H1 (cell line): ENCODE results near the gene PRDM2. TPM values are rescaled to one million over a fixed set of nuclear protein-coding genes. Genes with fewer than 3 reads are reported as not detected.

Experiments used
- CTCF ChIA-PET: fragments of 300-600 bp; sonication (Branson Sonifier 250); formaldehyde crosslinking; loops from one replicate; lab custom pipeline; 2021; ENCODE audit not compliant: partially characterized antibody; lab: Charles Lee
- POLR2A ChIA-PET: fragments of 300-600 bp; sonication (Branson Sonifier 250); formaldehyde crosslinking; loops from one replicate; lab custom pipeline; 2021; ENCODE audit warnings: inconsistent platforms; ENCODE audit not compliant: partially characterized antibody; lab: Charles Lee
- DNase-seq, 2 experiments: peaks; one replicate each; pipeline versions ENCODE4 v3.0.0 to v3.0.0-alpha.2; 2010 to 2022; ENCODE audit warnings: low spot score in 2 of 2, low read depth in 1 of 2, mixed read lengths in 1 of 2
- FAIRE-seq: peaks from 2 replicates; lab custom pipeline; 2011; peaks lifted over from hg19 to GRCh38; lab: Jason Lieb, UNC
- H2AFZ ChIP-seq: 2 replicates; pipeline ENCODE4 v1.8.1; 2012; ENCODE audit warnings: low read length, inconsistent platforms
- H2AK5ac ChIP-seq: 2 replicates; pipeline ENCODE4 v1.6.1; 2013; ENCODE audit warnings: low read depth, low read length
- H2BK120ac ChIP-seq: replicated peaks from 2 replicates; pipeline ENCODE3; 2013; ENCODE audit warnings: low read depth, low read length, inconsistent platforms
- H2BK12ac ChIP-seq: 2 replicates; pipeline ENCODE4 v1.6.1; 2013; ENCODE audit warnings: low read depth, low read length
- H2BK15ac ChIP-seq: 2 replicates; pipeline ENCODE4 v1.6.1; 2013; ENCODE audit warnings: low read length
- H2BK20ac ChIP-seq: 2 replicates; pipeline ENCODE4 v1.6.1; 2013; ENCODE audit warnings: low read length
- H2BK5ac ChIP-seq: 2 replicates; pipeline ENCODE4 v1.6.1; 2013; ENCODE audit warnings: low read depth, low read length
- H3K14ac ChIP-seq: 2 replicates; pipeline ENCODE4 v1.6.1; 2013; ENCODE audit warnings: inconsistent platforms; ENCODE audit not compliant: insufficient read length
- H3K18ac ChIP-seq: 2 replicates; pipeline ENCODE4 v1.6.1; 2013; ENCODE audit warnings: low read length; ENCODE audit errors: extremely low read depth
- H3K23ac ChIP-seq: 2 replicates; pipeline ENCODE4 v1.6.1; 2013; ENCODE audit warnings: inconsistent platforms; ENCODE audit not compliant: insufficient read length
- H3K23me2 ChIP-seq: 2 replicates; pipeline ENCODE4 v1.6.1; 2013; ENCODE audit warnings: low read depth, low read length
- H3K27ac ChIP-seq: 2 replicates; pipeline ENCODE4 v1.6.1; 2011; ENCODE audit warnings: low read depth, low read length, inconsistent platforms
- H3K27me3 ChIP-seq, 4 experiments: replicated peaks in 1 of 4; 1 replicate in 1 of 4; 2 replicates in 3 of 4; pipeline versions ENCODE4 v1.6.1 to v1.8.1; 2011 to 2013; ENCODE audit warnings: low read length in 3 of 4, mild to moderate bottlenecking in 3 of 4, inconsistent platforms in 2 of 4, mixed read lengths in 2 of 4, moderate library complexity in 1 of 4; ENCODE audit not compliant: control insufficient read depth in 3 of 4, insufficient read depth in 3 of 4; ENCODE audit errors: extremely low read depth in 1 of 4
- H3K36me3 ChIP-seq, 4 experiments: 2 replicates each; pipeline versions ENCODE4 v1.6.1 to v1.8.1; 2011 to 2013; ENCODE audit warnings: mild to moderate bottlenecking in 4 of 4, low read length in 3 of 4, moderate library complexity in 2 of 4, control low read depth in 1 of 4, inconsistent platforms in 1 of 4; ENCODE audit not compliant: insufficient read depth in 4 of 4, control insufficient read depth in 2 of 4
- H3K4ac ChIP-seq: replicated peaks from 2 replicates; pipeline ENCODE3; 2013; ENCODE audit warnings: low read length, low read depth, mixed read lengths, inconsistent platforms; ENCODE audit not compliant: insufficient read length
- H3K4me1 ChIP-seq, 4 experiments: replicated peaks in 1 of 4; 1 replicate in 1 of 4; 2 replicates in 3 of 4; pipeline versions ENCODE4 v1.6.1 to v1.8.1; 2011 to 2013; ENCODE audit warnings: low read length in 3 of 4, inconsistent platforms in 2 of 4, mixed read lengths in 1 of 4; ENCODE audit not compliant: insufficient read depth in 4 of 4, control insufficient read depth in 3 of 4
- H3K4me2 ChIP-seq, 2 experiments: 2 replicates each; pipeline versions ENCODE4 v1.6.1 to v1.8.1; 2011 to 2013; ENCODE audit warnings: low read depth in 2 of 2, low read length in 2 of 2, control low read depth in 1 of 2, inconsistent platforms in 1 of 2, mild to moderate bottlenecking in 1 of 2; ENCODE audit not compliant: insufficient read depth in 1 of 2
- H3K4me3 ChIP-seq, 4 experiments: fragments of 200-600, 300-600 bp in 1 of 4; sonication (generic), shearing (Covaris generic), sonication (Bioruptor Twin) in 1 of 4; 2 replicates each; pipeline versions ENCODE4 v1.5.1 to v1.8.1; 2011 to 2016; ENCODE audit warnings: low read length in 4 of 4, low read depth in 3 of 4, control low read depth in 2 of 4, inconsistent platforms in 2 of 4, mild to moderate bottlenecking in 2 of 4, mixed read lengths in 1 of 4, moderate library complexity in 1 of 4; ENCODE audit not compliant: insufficient read depth in 2 of 4; ENCODE audit errors: extremely low read depth in 1 of 4
- H3K56ac ChIP-seq: replicated peaks from 2 replicates; pipeline ENCODE3; 2013; ENCODE audit warnings: low read depth, mild to moderate bottlenecking, mixed read lengths, low read length, inconsistent platforms; ENCODE audit not compliant: insufficient read length
- H3K79me1 ChIP-seq: 2 replicates; pipeline ENCODE4 v1.6.1; 2013; ENCODE audit warnings: low read depth, low read length, control low read depth
- H3K79me2 ChIP-seq, 2 experiments: 2 replicates each; pipeline versions ENCODE4 v1.6.1 to v1.8.1; 2012 to 2013; ENCODE audit warnings: low read length in 2 of 2, mild to moderate bottlenecking in 2 of 2, inconsistent platforms in 1 of 2; ENCODE audit not compliant: insufficient read depth in 2 of 2, control insufficient read depth in 1 of 2
- H3K9ac ChIP-seq, 4 experiments: replicated peaks in 1 of 4; 1 replicate in 1 of 4; 2 replicates in 3 of 4; pipeline versions ENCODE4 v1.6.1 to v1.8.1; 2011 to 2013; ENCODE audit warnings: low read depth in 3 of 4, low read length in 3 of 4, control low read depth in 2 of 4, mild to moderate bottlenecking in 2 of 4, moderate library complexity in 2 of 4, inconsistent platforms in 1 of 4; ENCODE audit errors: extremely low read depth in 1 of 4
- H3K9me3 ChIP-seq, 2 experiments: 2 replicates each; pipeline versions ENCODE4 v1.6.1 to v1.8.1; 2012 to 2013; ENCODE audit warnings: mild to moderate bottlenecking in 2 of 2, moderate library complexity in 2 of 2, control low read depth in 1 of 2, inconsistent platforms in 1 of 2, low read depth in 1 of 2, low read length in 1 of 2, mixed read lengths in 1 of 2; ENCODE audit not compliant: insufficient read depth in 2 of 2
- H4K20me1 ChIP-seq, 2 experiments: replicated peaks in 1 of 2; 2 replicates each; pipeline versions ENCODE3 to v1.8.1; 2011 to 2013; ENCODE audit warnings: inconsistent platforms in 2 of 2, low read length in 2 of 2, mild to moderate bottlenecking in 1 of 2; ENCODE audit not compliant: insufficient read depth in 2 of 2, control insufficient read depth in 1 of 2
- H4K5ac ChIP-seq: 2 replicates; pipeline ENCODE4 v1.6.1; 2013; ENCODE audit warnings: low read length, low read depth, mixed read lengths, inconsistent platforms; ENCODE audit not compliant: insufficient read length
- H4K8ac ChIP-seq: 2 replicates; pipeline ENCODE4 v1.8.0; 2013; ENCODE audit warnings: mild to moderate bottlenecking, moderate library complexity, low read length, inconsistent platforms; ENCODE audit not compliant: insufficient read depth; ENCODE audit errors: extremely low read depth
- H4K91ac ChIP-seq: replicated peaks from 2 replicates; pipeline ENCODE3; 2013; ENCODE audit warnings: low read length, mixed read lengths, inconsistent platforms; ENCODE audit not compliant: insufficient read length
- ATF2 ChIP-seq: IDR thresholded peaks from 2 replicates; pipeline ENCODE4 v1.6.1; 2012; ENCODE audit warnings: low read length, inconsistent platforms
- BRCA1 ChIP-seq: IDR thresholded peaks from 2 replicates; pipeline ENCODE4 v1.6.1; 2012; ENCODE audit warnings: low read depth, low read length, improper control_type of control experiment
- CBX8 ChIP-seq: fragments of 300-800, 300-1000 bp; sonication (generic); IDR thresholded peaks from 2 replicates; pipeline ENCODE4 v1.7.1; 2016; ENCODE audit warnings: low read depth, low read length, borderline replicate concordance
- CHD1 ChIP-seq: IDR thresholded peaks from 2 replicates; pipeline ENCODE4 v1.6.1; 2012; ENCODE audit warnings: low read depth, low read length, improper control_type of control experiment
- JUN ChIP-seq: IDR thresholded peaks from 2 replicates; pipeline ENCODE4 v1.6.1; 2011; ENCODE audit warnings: low read depth, mild to moderate bottlenecking, improper control_type of control experiment, low read length
- KDM5A ChIP-seq: fragments of 200-600 bp; IDR thresholded peaks from 2 replicates; pipeline ENCODE4 v1.7.1; 2012; ENCODE audit warnings: mild to moderate bottlenecking, low read length, inconsistent platforms, mixed read lengths
- NRF1 ChIP-seq: IDR thresholded peaks from 2 replicates; pipeline ENCODE4 v1.6.1; 2011; ENCODE audit warnings: mild to moderate bottlenecking, low read depth, low read length, improper control_type of control experiment
- RAD21 ChIP-seq, 2 experiments: IDR thresholded peaks in 1 of 2; conservative IDR thresholded peaks in 1 of 2; 2 replicates each; pipeline ENCODE4 v1.6.1; 2011; ENCODE audit warnings: low read depth in 2 of 2, low read length in 2 of 2, improper control_type of control experiment in 1 of 2, inconsistent platforms in 1 of 2, mild to moderate bottlenecking in 1 of 2, moderate library complexity in 1 of 2
- YY1 ChIP-seq: IDR thresholded peaks from 2 replicates; pipeline ENCODE4 v1.6.1; 2011; ENCODE audit warnings: low read depth, mild to moderate bottlenecking, low read length
- ZNF274 ChIP-seq: IDR thresholded peaks from 2 replicates; pipeline ENCODE4 v1.7.0; 2012; ENCODE audit warnings: low read length, borderline replicate concordance; ENCODE audit errors: extremely low read depth
- WGBS, 2 experiments: shearing (Covaris generic) in 1 of 2; methylation state at CpG; one replicate each; pipeline versions ENCODE4 v1.1.6 to v1.1.7; 2013 to 2015; ENCODE audit warnings: low lambda C conversion rate in 2 of 2, mixed read lengths in 2 of 2, inconsistent platforms in 1 of 2, low coverage in 1 of 2, missing lambda C conversion rate in 1 of 2; ENCODE audit not compliant: insufficient replicate concordance in 2 of 2, insufficient coverage in 1 of 2, insufficient read length in 1 of 2; ENCODE audit errors: extremely low coverage in 1 of 2, missing lambda C conversion rate in 1 of 2; 5-methylcytosine and 5-hydroxymethylcytosine counted together
- polyA plus RNA-seq, 7 experiments: library from polyadenylated mRNA; depleted of rRNA in 3 of 7; stranded (reverse) in 5 of 7; unstranded in 2 of 7; fragments of >200 nt in 5 of 7; fragments of 200-250 nt in 2 of 7; gene quantifications; 1 replicate in 5 of 7; 2 replicates in 1 of 7; 4 replicates in 1 of 7; pipeline versions ENCODE4 v1.2.1 to v1.2.3, GENCODE V29; 2011 to 2013; ENCODE audit warnings: missing spikeins in 2 of 7, mixed read lengths in 2 of 7
- total RNA-seq: library from RNA; stranded (reverse); fragmentation: NEBNext Ultra II Directional; extraction: Animal tissue kit (Norgen Biotek cat#: 25700); gene quantifications from 2 replicates; pipeline ENCODE4 v1.2.1, GENCODE V29; 2021

PRDM2 gene
- total and polyA plus RNA-seq, 2 of the 8 experiments (the other 6 are each of a cell fraction or from before 2014, with no cell fraction given) = 5.8 to 21.2 TPM

- Histone ChIP-seq H3K23me2 (no peaks in the 10 kb centered on the region), H2AFZ (no peak overlapping the region), H2AK5ac (no peak overlapping the region), H3K4ac (no peak overlapping the region), H3K4me2 (no peak overlapping the region), H3K36me3 (no peaks in the 10 kb centered on the region), H2BK5ac (no peak overlapping the region), H3K79me2 (no peaks in the 10 kb centered on the region), H3K9me3 (peaks cover 0 to 8% of the 10 kb centered on the region in 2 experiments; a peak in 1 of 4 replicates), H4K91ac (no peak overlapping the region), H3K4me1 (no peaks in the 10 kb centered on the region), H2BK120ac (no peak overlapping the region), H4K8ac (no peak overlapping the region), H2BK20ac (no peak overlapping the region), H4K20me1 (no peaks in the 10 kb centered on the region), H3K27me3 (0 out of 7 replicates have a peak, but pooled peaks cover 0 to 2% (median 0%) of the 10 kb centered on the region in 4 experiments), H4K5ac (no peak overlapping the region), H3K23ac (no peak overlapping the region), H3K79me1 (no peaks in the 10 kb centered on the region), H3K18ac (no peak overlapping the region), H3K27ac (no peak overlapping the region), H2BK15ac (no peak overlapping the region), H2BK12ac (no peak overlapping the region), H3K56ac (no peak overlapping the region), H3K4me3 (no peak overlapping the region), H3K14ac (no peak overlapping the region), H3K9ac (no peak overlapping the region)
- 73% methylated on average over 5 of the region's 5 CpGs; no CpG with 5 or more reads in 1 of the 2 experiments for WGBS, 2 experiments
- DNase-seq (no peak), FAIRE-seq (no peak)
- TF ChIP-seq BRCA1 (no peak), KDM5A (no peak), JUN (no peak), YY1 (no peak), NRF1 (no peak), CBX8 (no peak), RAD21 (IDR thresholded peaks at IDR 0.05 in 1 of 2, conservative IDR thresholded peaks at IDR 0.05 in 1 of 2; ENCODE audit: low read depth in 2 of 2, low read length in 2 of 2) (no peak), ZNF274 (no peak), CHD1 (no peak), ATF2 (no peak)
- ChIA-PET CTCF (no interaction called here), POLR2A (no interaction called here)
These were observed 136.1 kb downstream of the PRDM2 start for GRCh38 chr1:13836136-13836535.
